GM12872 (cell line): ENCODE data around the gene CACNA1S.

Experiments used
- TF ChIP-seq, protein P1 (sequence below): IDR thresholded peaks from 3 replicates; pipeline ENCODE4 v1.5.1; 2011; ENCODE audit warnings: low read depth, mild to moderate bottlenecking, low read length, moderate library complexity; ENCODE audit not compliant: insufficient read depth

The CACNA1S gene

DNA sequence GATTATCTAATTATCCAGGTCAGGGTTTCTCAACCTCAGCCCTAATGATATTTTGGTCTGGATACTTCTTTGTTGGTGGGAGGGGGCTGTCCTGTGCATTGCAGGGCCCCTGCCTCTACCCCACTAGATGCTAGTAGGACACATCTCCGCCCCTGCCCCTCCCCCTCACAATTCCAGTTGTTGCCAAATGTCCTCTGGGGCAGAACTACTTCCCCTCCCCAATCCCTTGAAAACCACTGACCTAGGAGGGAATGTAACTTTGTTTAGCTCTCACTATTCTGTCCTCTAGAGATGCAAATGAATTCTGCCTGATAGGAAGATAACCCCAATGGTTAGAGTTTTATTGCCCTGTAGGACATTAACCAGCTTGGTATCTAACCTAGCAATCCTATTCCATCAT is 8.1 kb downstream of the CACNA1S start:
- TF ChIP-seq, protein P1, sequence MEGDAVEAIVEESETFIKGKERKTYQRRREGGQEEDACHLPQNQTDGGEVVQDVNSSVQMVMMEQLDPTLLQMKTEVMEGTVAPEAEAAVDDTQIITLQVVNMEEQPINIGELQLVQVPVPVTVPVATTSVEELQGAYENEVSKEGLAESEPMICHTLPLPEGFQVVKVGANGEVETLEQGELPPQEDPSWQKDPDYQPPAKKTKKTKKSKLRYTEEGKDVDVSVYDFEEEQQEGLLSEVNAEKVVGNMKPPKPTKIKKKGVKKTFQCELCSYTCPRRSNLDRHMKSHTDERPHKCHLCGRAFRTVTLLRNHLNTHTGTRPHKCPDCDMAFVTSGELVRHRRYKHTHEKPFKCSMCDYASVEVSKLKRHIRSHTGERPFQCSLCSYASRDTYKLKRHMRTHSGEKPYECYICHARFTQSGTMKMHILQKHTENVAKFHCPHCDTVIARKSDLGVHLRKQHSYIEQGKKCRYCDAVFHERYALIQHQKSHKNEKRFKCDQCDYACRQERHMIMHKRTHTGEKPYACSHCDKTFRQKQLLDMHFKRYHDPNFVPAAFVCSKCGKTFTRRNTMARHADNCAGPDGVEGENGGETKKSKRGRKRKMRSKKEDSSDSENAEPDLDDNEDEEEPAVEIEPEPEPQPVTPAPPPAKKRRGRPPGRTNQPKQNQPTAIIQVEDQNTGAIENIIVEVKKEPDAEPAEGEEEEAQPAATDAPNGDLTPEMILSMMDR: no peak

- TF ChIP-seq, protein P1: no peak
Observed at GRCh38 chr1:201103666-201104065, 8.6 kb downstream of the CACNA1S start.

DNA sequence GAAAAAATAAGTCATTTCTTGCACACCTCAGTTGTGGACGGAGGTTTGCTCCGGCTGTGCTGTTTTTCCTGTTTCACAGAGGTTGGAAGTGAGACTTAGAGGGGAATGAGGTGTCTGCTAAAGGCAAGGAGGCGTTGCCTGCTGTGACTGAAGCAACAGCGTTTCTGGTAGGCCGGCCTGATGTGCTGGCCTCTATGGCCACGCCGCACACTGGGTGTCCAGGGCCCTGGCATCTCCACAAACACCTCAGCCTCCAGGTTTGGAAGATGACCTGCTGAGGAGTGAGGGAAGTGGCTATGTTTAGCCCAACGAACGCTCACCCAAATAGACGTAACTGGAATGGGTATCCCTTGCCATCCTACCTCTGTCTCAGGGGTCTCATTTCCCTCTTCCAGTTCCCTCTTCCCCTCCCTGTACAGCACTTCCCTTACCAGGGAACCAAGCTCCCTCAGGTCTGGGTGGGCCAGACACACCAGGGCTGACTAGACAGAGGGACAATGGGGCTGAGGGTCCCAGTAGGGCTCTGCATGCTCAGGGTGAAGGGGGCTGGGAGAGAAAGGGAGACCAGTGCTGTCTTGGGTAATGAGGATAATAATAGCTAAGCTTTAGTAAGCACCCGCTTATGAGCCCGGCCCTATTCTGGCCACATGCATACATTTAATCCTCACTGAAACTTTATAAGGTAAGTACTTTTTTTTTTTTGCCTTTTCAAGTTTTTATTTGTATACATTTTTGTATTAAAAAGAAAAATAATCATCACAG is 11.9 kb downstream of the CACNA1S start:
- TF ChIP-seq, protein P1: no peak

- TF ChIP-seq, protein P1: no peak
Observed at GRCh38 chr1:201098992-201099677, 13.1 kb downstream of the CACNA1S start.

- TF ChIP-seq, protein P1: no peak
Observed at GRCh38 chr1:201096977-201097856, 15.0 kb downstream of the CACNA1S start.

DNA sequence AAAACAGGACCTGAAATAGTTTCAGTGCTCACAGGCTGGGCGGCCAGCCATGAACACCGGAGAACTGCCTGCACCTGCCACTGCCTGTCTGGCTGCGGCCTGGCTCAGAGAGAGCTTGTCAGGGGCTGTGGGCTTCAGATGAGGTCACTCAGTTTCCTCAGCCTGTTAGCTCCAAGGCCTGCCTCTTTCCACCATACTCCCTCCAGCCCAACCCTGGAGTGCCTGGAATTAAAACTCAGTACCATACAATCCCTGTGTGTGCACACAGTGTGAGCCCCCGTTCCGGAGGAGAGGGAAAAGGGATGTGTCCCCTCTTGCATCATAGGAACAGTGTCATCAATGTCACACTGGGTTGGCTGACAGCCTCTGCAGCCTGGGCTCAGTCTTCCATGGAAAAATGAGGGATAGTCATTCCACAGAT is 16.2 kb downstream of the CACNA1S start:
- TF ChIP-seq, protein P1: no peak

GRCh38 chr1:201095581-201095980 is 16.6 kb downstream of the CACNA1S start:
- TF ChIP-seq, protein P1: no peak
